Activated CD4-positive, alpha-beta memory T cell treated with anti-CD3 and anti-CD28 coated beads for 36 hours (primary cell): ENCODE results near the gene CCDC187. TPM values are rescaled to one million over a fixed set of nuclear protein-coding genes. Genes with fewer than 3 reads are reported as not detected.

Experiments
- CTCF ChIA-PET: fragments of 350-600 bp; sonication (Branson Sonifier 250); formaldehyde crosslinking; loops from one replicate; lab custom pipeline; 2021; ENCODE audit warnings: antibody characterized with exemption, inconsistent platforms; lab: Charles Lee
- POLR2A ChIA-PET: fragments of 350-600 bp; sonication (Branson Sonifier 250); formaldehyde crosslinking; loops from one replicate; lab custom pipeline; 2021; ENCODE audit warnings: antibody characterized with exemption; lab: Charles Lee
- DNase-seq: peaks from one replicate; pipeline ENCODE4 v3.0.0-alpha.2; 2020
- H3K27ac Mint-ChIP-seq: one replicate; pipeline ENCODE4 v1.8.0; 2021; ENCODE audit warnings: mixed read lengths
- H3K27me3 Mint-ChIP-seq: one replicate; pipeline ENCODE4 v1.8.0; 2021; ENCODE audit warnings: mixed read lengths
- H3K36me3 Mint-ChIP-seq: one replicate; pipeline ENCODE4 v1.8.0; 2021; ENCODE audit warnings: mixed read lengths
- H3K4me1 Mint-ChIP-seq: one replicate; pipeline ENCODE4 v1.8.0; 2021; ENCODE audit warnings: low read depth, mixed read lengths
- H3K4me3 Mint-ChIP-seq: one replicate; pipeline ENCODE4 v1.8.0; 2021; ENCODE audit warnings: mild to moderate bottlenecking, mixed read lengths
- H3K9me3 Mint-ChIP-seq: one replicate; pipeline ENCODE4 v1.8.0; 2021; ENCODE audit warnings: mixed read lengths
- intact Hi-C: fragments of 100-400 bp; cut with micrococcal nuclease; formaldehyde crosslinking; loops from one replicate; pipeline ENCODE4 v1.15.1; 2023
- total RNA-seq, 2 experiments: library from RNA; stranded (reverse); gene quantifications; one replicate each; pipeline ENCODE4 v1.2.3, GENCODE V29; 2021

Gene CCDC187
- total RNA-seq, 2 experiments from 2014 or later: not detected

- Mint-ChIP-seq H3K27me3 (no peaks in the 10 kb centered on the region), H3K4me1 (peaks cover 33% of the 10 kb centered on the region), H3K36me3 (peaks cover 19% of the 10 kb centered on the region), H3K27ac (peak overlapping the region; percentile 82), H3K9me3 (no peaks in the 10 kb centered on the region), H3K4me3 (peak overlapping the region; percentile 43)
- intact Hi-C loops: loop anchor here (1.0 kb wide), 1 partner anchor 13 kb away; no protein-coding TSS in a partner anchor
- peak; percentile 57 for DNase-seq
- CTCF ChIA-PET: no interaction called here
- POLR2A ChIA-PET: no interaction called here
These were observed 72.2 kb downstream of the CCDC187 start for GRCh38 chr9:136231478-136232297.

GRCh38 chr9:136230773-136231172 lies 73.1 kb downstream of the CCDC187 start:
- Mint-ChIP-seq H3K9me3 (no peaks in the 10 kb centered on the region), H3K27ac (peak overlapping the region; percentile 28), H3K4me1 (peaks cover 36% of the 10 kb centered on the region), H3K4me3 (no peak overlapping the region), H3K36me3 (peaks cover 18% of the 10 kb centered on the region), H3K27me3 (no peaks in the 10 kb centered on the region)
- CTCF ChIA-PET: no interaction called here
- POLR2A ChIA-PET: no interaction called here
- intact Hi-C loops: no loop called here
- no peak for DNase-seq

GRCh38 chr9:136230365-136230764 lies 73.5 kb downstream of the CCDC187 start:
- ChIA-PET POLR2A (no interaction called here), CTCF (no interaction called here)
- no peak for DNase-seq
- intact Hi-C loops: no loop called here
- H3K9me3 Mint-ChIP-seq: no peaks in the 10 kb centered on the region
- no peak overlapping the region for H3K4me3 Mint-ChIP-seq
- peaks cover 17% of the 10 kb centered on the region for H3K36me3 Mint-ChIP-seq
- no peak overlapping the region for H3K27ac Mint-ChIP-seq
- peaks cover 40% of the 10 kb centered on the region for H3K4me1 Mint-ChIP-seq
- no peaks in the 10 kb centered on the region for H3K27me3 Mint-ChIP-seq

- no peak overlapping the region for H3K27ac Mint-ChIP-seq
- peaks cover 44% of the 10 kb centered on the region for H3K4me1 Mint-ChIP-seq
- H3K4me3 Mint-ChIP-seq: no peak overlapping the region
- no peaks in the 10 kb centered on the region for H3K9me3 Mint-ChIP-seq
- ChIA-PET CTCF (no interaction called here), POLR2A (no interaction called here)
- no peaks in the 10 kb centered on the region for H3K27me3 Mint-ChIP-seq
- peaks cover 11% of the 10 kb centered on the region for H3K36me3 Mint-ChIP-seq
- intact Hi-C loops: no loop called here
- no peak for DNase-seq
These were observed 74.5 kb downstream of the CCDC187 start for GRCh38 chr9:136229096-136230065.

GRCh38 chr9:136228107-136228875 lies 75.6 kb downstream of the CCDC187 start:
- ChIA-PET POLR2A (no interaction called here), CTCF (no interaction called here)
- Mint-ChIP-seq H3K9me3 (no peaks in the 10 kb centered on the region), H3K36me3 (peaks cover 20% of the 10 kb centered on the region), H3K27me3 (no peaks in the 10 kb centered on the region), H3K4me3 (no peak overlapping the region), H3K4me1 (peaks cover 39% of the 10 kb centered on the region), H3K27ac (peak overlapping the region; percentile 56)
- intact Hi-C loops: no loop called here
- DNase-seq: peak; percentile 63

GRCh38 chr9:136226680-136227407 lies 77.0 kb downstream of the CCDC187 start:
- peaks cover 31% of the 10 kb centered on the region for H3K4me1 Mint-ChIP-seq
- no peaks in the 10 kb centered on the region for H3K27me3 Mint-ChIP-seq
- DNase-seq: no peak
- H3K27ac Mint-ChIP-seq: no peak overlapping the region
- peaks cover 21% of the 10 kb centered on the region for H3K36me3 Mint-ChIP-seq
- no peaks in the 10 kb centered on the region for H3K9me3 Mint-ChIP-seq
- CTCF ChIA-PET: interaction anchor here (0.6 to 2.0 kb wide), 3 partner anchors 9 to 260 kb away, joined by 3 to 5 read pairs (median 4); no protein-coding TSS in a partner anchor
- intact Hi-C loops: no loop called here
- POLR2A ChIA-PET: no interaction called here
- H3K4me3 Mint-ChIP-seq: no peak overlapping the region

- ChIA-PET CTCF (interaction anchor here (0.6 to 2.0 kb wide), 6 partner anchors 9 to 259 kb away, joined by 3 to 7 read pairs (median 4); no protein-coding TSS in a partner anchor), POLR2A (no interaction called here)
- H3K4me3 Mint-ChIP-seq: peak overlapping the region; percentile 44
- no peaks in the 10 kb centered on the region for H3K27me3 Mint-ChIP-seq
- intact Hi-C loops: no loop called here
- peak; percentile 81 for DNase-seq
- H3K4me1 Mint-ChIP-seq: peaks cover 26% of the 10 kb centered on the region
- H3K9me3 Mint-ChIP-seq: no peaks in the 10 kb centered on the region
- H3K27ac Mint-ChIP-seq: peak overlapping the region; percentile 82
- peaks cover 27% of the 10 kb centered on the region for H3K36me3 Mint-ChIP-seq
These were observed 77.9 kb downstream of the CCDC187 start for GRCh38 chr9:136225748-136226679.

GRCh38 chr9:136225366-136225747 lies 78.5 kb downstream of the CCDC187 start:
- Mint-ChIP-seq H3K27ac (peak overlapping the region; percentile 82), H3K4me1 (peaks cover 30% of the 10 kb centered on the region), H3K27me3 (no peaks in the 10 kb centered on the region), H3K9me3 (no peaks in the 10 kb centered on the region), H3K36me3 (peaks cover 29% of the 10 kb centered on the region), H3K4me3 (peak overlapping the region; percentile 44)
- ChIA-PET CTCF (interaction anchor here (1.1 to 2.0 kb wide), 6 partner anchors 8 to 55 kb away, joined by 3 to 7 read pairs (median 4); partner anchors contain the start of gene QSOX2), POLR2A (no interaction called here)
- peak; percentile 57 for DNase-seq
- intact Hi-C loops: no loop called here

- Mint-ChIP-seq H3K4me1 (peaks cover 30% of the 10 kb centered on the region), H3K27me3 (no peaks in the 10 kb centered on the region), H3K4me3 (no peak overlapping the region), H3K36me3 (peaks cover 29% of the 10 kb centered on the region), H3K9me3 (no peaks in the 10 kb centered on the region), H3K27ac (peak overlapping the region; percentile 74)
- ChIA-PET CTCF (interaction anchor here (0.7 to 1.6 kb wide), 6 partner anchors 16 to 54 kb away, joined by 3 to 7 read pairs (median 4); partner anchors contain the start of gene QSOX2), POLR2A (no interaction called here)
- DNase-seq: no peak
- intact Hi-C loops: no loop called here
These were observed 79.8 kb downstream of the CCDC187 start for GRCh38 chr9:136223871-136224640.

- Mint-ChIP-seq H3K36me3 (peaks cover 29% of the 10 kb centered on the region), H3K27ac (no peak overlapping the region), H3K27me3 (no peaks in the 10 kb centered on the region), H3K4me1 (peaks cover 21% of the 10 kb centered on the region), H3K4me3 (no peak overlapping the region), H3K9me3 (no peaks in the 10 kb centered on the region)
- intact Hi-C loops: no loop called here
- no peak for DNase-seq
- CTCF ChIA-PET: no interaction called here
- POLR2A ChIA-PET: no interaction called here
These were observed 81.0 kb downstream of the CCDC187 start for GRCh38 chr9:136222906-136223285.
